HEK293 (cell line): Measurements from ENCODE around the gene CCNK.

Experiments used
- CTCF ChIA-PET: fragments of 350-600 bp; formaldehyde crosslinking; extraction: SDS; loops from one replicate; lab custom pipeline; 2021; ENCODE audit warnings: antibody characterized with exemption; lab: Yijun Ruan, JAX
- POLR2A ChIA-PET: fragments of 300-600 bp; formaldehyde crosslinking; extraction: SDS; loops from one replicate; lab custom pipeline; 2020; ENCODE audit warnings: antibody characterized with exemption, inconsistent platforms; lab: Yijun Ruan, JAX
- H3K27ac ChIP-seq: fragments of 200-500 bp; sonication (Bioruptor generic); 2 replicates; pipeline ENCODE4 v1.5.1; 2014; ENCODE audit warnings: low read depth, low read length, control low read depth, inconsistent platforms; ENCODE audit errors: extremely low read depth
- H3K36me3 ChIP-seq, 2 experiments: fragments of 200-500 bp in 1 of 2; sonication (Bioruptor generic) in 1 of 2; 1 replicate in 1 of 2; 2 replicates in 1 of 2; pipeline ENCODE4 v1.5.1; 2014 to 2017; ENCODE audit warnings: inconsistent platforms in 2 of 2, low read length in 2 of 2; ENCODE audit not compliant: control insufficient read depth in 2 of 2, insufficient read depth in 1 of 2
- H3K4me1 ChIP-seq: fragments of 200-500 bp; sonication (Bioruptor generic); 2 replicates; pipeline ENCODE4 v1.5.1; 2014; ENCODE audit warnings: mild to moderate bottlenecking, low read length, inconsistent platforms; ENCODE audit not compliant: control insufficient read depth, insufficient read depth
- H3K4me3 ChIP-seq: 2 replicates; pipeline ENCODE4 v1.5.1; 2011; ENCODE audit warnings: low read depth, mild to moderate bottlenecking, control low read depth, low read length, moderate library complexity
- H3K9me3 ChIP-seq: fragments of 200-500 bp; sonication (Bioruptor generic); 2 replicates; pipeline ENCODE4 v1.5.1; 2014; ENCODE audit warnings: low read depth, low read length, inconsistent platforms; ENCODE audit not compliant: control insufficient read depth, insufficient read depth
- GLIS1 ChIP-seq: fragments of 450-650 bp; formaldehyde crosslinking; IDR thresholded peaks from 2 replicates; pipeline ENCODE4 v1.5.1; 2016; ENCODE audit warnings: missing biosample characterization, missing genetic modification characterization
- HOXD13 ChIP-seq: sonication (generic); formaldehyde crosslinking; IDR thresholded peaks from 2 replicates; pipeline ENCODE4 v1.8.0; 2022; ENCODE audit warnings: missing genetic modification reagents, borderline replicate concordance
- SALL2 ChIP-seq: fragments of 450-650 bp; formaldehyde crosslinking; IDR thresholded peaks from 2 replicates; pipeline ENCODE4 v1.5.0; 2017; ENCODE audit warnings: missing biosample characterization, mild to moderate bottlenecking, missing genetic modification characterization, borderline replicate concordance
- ZBTB8A ChIP-seq: fragments of 450-650 bp; formaldehyde crosslinking; IDR thresholded peaks from 2 replicates; pipeline ENCODE4 v1.5.1; 2016; ENCODE audit warnings: missing biosample characterization, missing genetic modification characterization
- ZIC2 ChIP-seq: fragments of 450-650 bp; formaldehyde crosslinking; IDR thresholded peaks from 2 replicates; pipeline ENCODE4 v1.5.1; 2016; ENCODE audit warnings: missing biosample characterization, missing genetic modification characterization
- ZNF202 ChIP-seq: fragments of 450-650 bp; formaldehyde crosslinking; IDR thresholded peaks from 2 replicates; pipeline ENCODE4 v1.5.1; 2016; ENCODE audit warnings: missing biosample characterization, missing genetic modification characterization, borderline replicate concordance
- ZNF248 ChIP-seq: fragments of 450-650 bp; formaldehyde crosslinking; IDR thresholded peaks from 2 replicates; pipeline ENCODE4 v1.5.1; 2017; ENCODE audit warnings: missing biosample characterization, missing genetic modification characterization
- ZNF302 ChIP-seq: fragments of 450-650 bp; formaldehyde crosslinking; IDR thresholded peaks from 2 replicates; pipeline ENCODE4 v1.5.1; 2016; ENCODE audit warnings: missing biosample characterization, missing genetic modification characterization, low read depth
- ZNF354C ChIP-seq: fragments of 450-650 bp; formaldehyde crosslinking; IDR thresholded peaks from 2 replicates; pipeline ENCODE4 v1.5.1; 2016; ENCODE audit warnings: missing biosample characterization, missing genetic modification characterization, low read depth, borderline replicate concordance
- ZNF366 ChIP-seq: fragments of 450-650 bp; formaldehyde crosslinking; conservative IDR thresholded peaks from 2 replicates; pipeline ENCODE4 v1.5.1; 2016; ENCODE audit warnings: missing biosample characterization, missing genetic modification characterization
- ZNF398 ChIP-seq: fragments of 450-650 bp; formaldehyde crosslinking; IDR thresholded peaks from 2 replicates; pipeline ENCODE4 v1.5.1; 2017; ENCODE audit warnings: missing biosample characterization, missing genetic modification characterization
- ZNF423 ChIP-seq: fragments of 450-650 bp; formaldehyde crosslinking; IDR thresholded peaks from 2 replicates; pipeline ENCODE4 v1.5.1; 2016; ENCODE audit warnings: missing biosample characterization, missing genetic modification characterization
- ZNF548 ChIP-seq: fragments of 450-650 bp; formaldehyde crosslinking; IDR thresholded peaks from 2 replicates; pipeline ENCODE4 v1.5.1; 2016; ENCODE audit warnings: missing biosample characterization, missing genetic modification characterization
- ZNF585B ChIP-seq: fragments of 450-650 bp; formaldehyde crosslinking; IDR thresholded peaks from 2 replicates; pipeline ENCODE4 v1.5.1; 2016; ENCODE audit warnings: missing biosample characterization, missing genetic modification characterization
- ZNF621 ChIP-seq: fragments of 450-650 bp; formaldehyde crosslinking; IDR thresholded peaks from 2 replicates; pipeline ENCODE4 v1.5.1; 2017; ENCODE audit warnings: missing biosample characterization, missing genetic modification characterization
- ZNF658 ChIP-seq: fragments of 450-650 bp; formaldehyde crosslinking; IDR thresholded peaks from 2 replicates; pipeline ENCODE4; 2016; ENCODE audit warnings: missing biosample characterization, missing genetic modification characterization
- ZSCAN16 ChIP-seq: fragments of 450-650 bp; formaldehyde crosslinking; IDR thresholded peaks from 2 replicates; pipeline ENCODE4 v1.5.1; 2016; ENCODE audit warnings: missing biosample characterization, missing genetic modification characterization
- ZXDB ChIP-seq: fragments of 450-650 bp; formaldehyde crosslinking; IDR thresholded peaks from 2 replicates; pipeline ENCODE4 v1.5.1; 2016; ENCODE audit warnings: missing biosample characterization, missing genetic modification characterization

Gene CCNK

DNA sequence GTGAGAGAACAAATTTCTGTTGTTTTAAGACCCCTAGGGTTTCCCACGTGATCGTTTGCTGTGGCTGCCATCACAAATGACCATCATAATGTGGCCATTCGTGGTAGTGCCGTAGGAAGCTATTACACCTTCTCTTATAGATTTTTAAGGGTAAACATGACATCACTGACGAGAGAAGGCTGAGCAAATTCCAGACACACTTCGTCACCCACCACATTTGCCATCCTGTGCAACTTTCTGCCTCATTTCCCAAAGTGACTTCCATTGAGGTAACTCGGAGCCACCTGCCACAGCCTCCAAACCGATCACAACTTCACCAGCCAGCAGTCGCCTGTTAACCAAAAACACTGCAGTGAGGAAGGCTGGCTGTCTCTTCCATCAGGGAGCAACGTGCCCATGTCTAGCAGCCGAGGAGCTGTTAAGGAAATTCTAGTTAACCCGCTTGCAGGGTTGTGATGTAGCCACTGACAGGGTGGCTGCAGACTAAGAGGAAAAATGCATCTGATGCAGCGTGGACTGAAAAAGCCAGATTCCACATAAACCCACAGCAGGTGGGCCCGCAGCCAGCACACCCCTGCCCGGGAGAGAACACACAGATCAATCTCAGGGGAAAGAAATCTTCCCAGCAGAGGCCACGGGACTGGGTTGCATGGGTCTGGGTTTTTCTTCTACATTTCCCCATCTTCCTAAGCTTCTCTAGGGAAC, 78.2 kb downstream of the CCNK start:
- CTCF ChIA-PET = interaction anchor here (0.5 kb wide), 1 partner anchor 620 kb away, joined by 3 read pairs; no protein-coding TSS in a partner anchor
- H3K36me3 ChIP-seq = no peaks in the 10 kb centered on the region
- no peak overlapping the region for H3K27ac ChIP-seq
- no peak overlapping the region for H3K4me3 ChIP-seq
- POLR2A ChIA-PET = no interaction called here
- H3K4me1 ChIP-seq = peaks cover 15% of the 10 kb centered on the region
- no peaks in the 10 kb centered on the region for H3K9me3 ChIP-seq
- no peak for TF ChIP-seq ZNF658 (tag by site-specific recombination)
- 0 out of 2 replicates have a peak, but pooled peaks have one; percentile 39 for TF ChIP-seq ZNF548

DNA sequence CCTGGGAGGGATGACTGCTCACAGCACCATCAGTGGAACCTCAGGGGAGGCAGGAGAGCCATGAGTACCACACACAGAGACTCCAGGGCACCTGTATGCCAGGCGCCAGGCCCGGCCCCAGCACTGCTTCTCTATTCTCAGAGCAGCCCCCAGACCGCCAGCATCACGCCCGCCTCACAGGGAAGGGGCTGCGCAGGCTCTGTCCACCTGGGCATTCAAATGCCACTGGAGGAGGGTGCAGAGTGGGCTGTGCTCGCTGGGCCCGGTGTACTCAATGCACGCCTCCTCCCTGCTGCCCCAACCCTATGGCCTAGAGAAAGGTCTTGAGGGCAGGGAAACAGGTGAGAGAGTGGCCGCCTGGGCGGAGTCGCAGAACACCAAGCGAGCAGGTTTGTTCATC, 79.2 kb downstream of the CCNK start:
- POLR2A ChIA-PET = no interaction called here

GRCh38 chr14:99560922-99561683, 79.9 kb downstream of the CCNK start:
- H3K4me1 ChIP-seq = peaks cover 26% of the 10 kb centered on the region
- POLR2A ChIA-PET = interaction anchor here (1.9 kb wide), 1 partner anchor 43 kb away, joined by 8 read pairs; the partner anchor contains the start of gene CCDC85C
- no peak overlapping the region for H3K27ac ChIP-seq

More for the DNA sequence above, 79.2 kb downstream of the CCNK start:
- CTCF ChIA-PET = no interaction called here
- Histone ChIP-seq H3K9me3 (no peaks in the 10 kb centered on the region), H3K4me3 (no peak overlapping the region), H3K4me1 (peaks cover 25% of the 10 kb centered on the region), H3K36me3 (no peaks in the 10 kb centered on the region), H3K27ac (no peak overlapping the region)
- TF ChIP-seq ZNF585B (tag by site-specific recombination) (no peak), ZNF354C (tag by site-specific recombination) (no peak), ZNF398 (tag by site-specific recombination) (no peak), ZNF366 (tag by site-specific recombination) (no peak), ZBTB8A (tag by site-specific recombination) (no peak), HOXD13 (CRISPR knock-in tag) (no peak), ZNF621 (tag by site-specific recombination) (no peak), SALL2 (tag by site-specific recombination) (no peak), ZNF302 (tag by site-specific recombination) (no peak), ZNF202 (tag by site-specific recombination) (no peak), ZXDB (tag by site-specific recombination) (no peak), ZNF248 (tag by site-specific recombination) (no peak)

More at GRCh38 chr14:99560922-99561683, 79.9 kb downstream of the CCNK start:
- Histone ChIP-seq H3K36me3 (no peaks in the 10 kb centered on the region), H3K9me3 (no peaks in the 10 kb centered on the region), H3K4me3 (no peak overlapping the region)
- CTCF ChIA-PET = interaction anchor here (0.5 kb wide), 1 partner anchor 100 kb away, joined by 3 read pairs; no protein-coding TSS in a partner anchor
- TF ChIP-seq ZIC2 (tag by site-specific recombination) = peak; percentile 95
- peak; percentile 55; the same call in 1 of the 2 replicates for TF ChIP-seq ZNF423 (tag by site-specific recombination)
- TF ChIP-seq GLIS1 = 0 out of 2 replicates have a peak, but pooled peaks have one; percentile 42
- TF ChIP-seq ZSCAN16 (tag by site-specific recombination) = no peak
